IPS-18c (cell line): ENCODE measurements around the gene GPR160.
"Not testable (repeated sequence)": the region's sequence is repeated elsewhere in the genome, so short reads cannot be mapped to it uniquely, and the experiment has no call there.

Source experiments
- H3K4me3 ChIP-seq: 2 replicates; pipeline ENCODE4 v1.7.0; 2013; ENCODE audit warnings: low read depth, mild to moderate bottlenecking, low read length, moderate library complexity; ENCODE audit not compliant: insufficient read depth
- H3K9me3 ChIP-seq: one replicate; pipeline ENCODE4 v1.6.1; 2013; ENCODE audit warnings: mild to moderate bottlenecking, low read length, moderate library complexity; ENCODE audit not compliant: control insufficient read depth, insufficient read depth

Gene GPR160

DNA sequence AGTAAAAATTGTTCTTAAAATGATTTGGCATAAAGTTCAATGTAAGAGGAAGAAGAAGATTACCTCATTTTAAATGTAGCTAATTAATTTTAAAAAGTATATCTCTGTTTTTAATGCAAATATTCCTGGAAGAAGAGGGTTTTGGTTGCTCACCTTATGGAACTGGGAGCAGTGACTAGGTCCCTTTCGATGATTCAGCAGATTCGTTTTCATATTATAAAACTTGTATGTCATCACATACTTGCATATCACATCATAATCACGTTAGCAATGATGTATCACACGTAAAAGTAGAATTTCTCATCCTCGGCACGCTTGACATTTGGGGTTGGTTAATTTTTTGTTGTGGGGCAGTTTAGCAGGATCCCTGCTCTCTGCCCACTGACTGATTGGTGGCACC, 47.6 kb downstream of the GPR160 start:
- no peak overlapping the region for H3K4me3 ChIP-seq

DNA sequence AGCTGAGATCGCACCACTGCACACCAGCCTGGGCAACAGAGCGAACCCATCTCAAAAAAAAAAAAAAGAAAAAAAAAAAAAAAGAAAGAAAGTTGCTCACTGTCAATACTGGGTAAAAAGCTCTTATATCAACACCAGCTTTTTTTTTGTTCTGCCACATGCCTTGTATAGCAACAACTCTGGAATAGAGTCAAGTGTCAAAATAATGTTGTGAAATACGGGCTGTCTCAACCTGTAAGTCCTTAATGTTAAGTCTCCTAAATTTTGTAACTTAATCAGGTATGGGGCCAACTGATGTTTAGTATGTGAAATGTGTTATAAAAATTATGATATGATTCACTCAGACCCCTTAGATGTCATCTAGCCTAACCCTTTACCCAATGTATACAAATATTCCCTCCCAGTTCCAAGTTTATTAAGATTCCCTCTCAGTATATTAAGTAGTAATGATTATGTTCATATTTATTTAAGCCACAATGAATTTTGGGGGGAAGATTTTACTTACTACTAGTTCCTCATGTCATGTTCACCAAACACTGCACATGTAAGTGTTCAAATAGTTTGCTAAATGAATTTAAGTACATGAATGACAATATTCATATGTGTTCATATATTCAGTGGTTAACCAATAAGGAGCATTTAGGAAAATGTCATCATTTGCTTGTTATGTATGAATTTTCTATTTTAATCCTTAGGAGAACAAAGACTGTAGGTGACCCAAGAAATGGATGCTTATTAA, 52.2 kb downstream of the GPR160 start:
- Histone ChIP-seq H3K9me3 (no peaks in the 10 kb centered on the region), H3K4me3 (no peak overlapping the region)

More for the DNA sequence above, 47.6 kb downstream of the GPR160 start:
- no peaks in the 10 kb centered on the region for H3K9me3 ChIP-seq

DNA sequence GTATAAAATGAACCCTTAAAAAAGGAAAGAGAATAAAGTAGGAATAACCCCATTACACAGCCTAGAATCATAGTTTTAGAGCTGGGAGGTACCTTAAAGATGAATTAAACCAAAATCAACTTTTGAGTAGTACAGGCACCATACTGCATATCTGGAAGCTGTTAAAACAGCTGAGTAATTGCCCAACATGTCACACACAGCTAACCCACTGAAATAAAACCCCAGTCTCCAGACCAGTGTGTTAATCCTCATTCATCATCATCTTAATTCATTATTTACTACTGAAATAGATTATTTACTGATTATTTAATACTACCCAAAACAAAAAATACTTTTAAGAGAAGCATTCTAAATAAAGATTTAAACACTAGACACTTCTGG, 52.8 kb downstream of the GPR160 start:
- H3K4me3 ChIP-seq, result no peak overlapping the region
- H3K9me3 ChIP-seq, result no peaks in the 10 kb centered on the region

DNA sequence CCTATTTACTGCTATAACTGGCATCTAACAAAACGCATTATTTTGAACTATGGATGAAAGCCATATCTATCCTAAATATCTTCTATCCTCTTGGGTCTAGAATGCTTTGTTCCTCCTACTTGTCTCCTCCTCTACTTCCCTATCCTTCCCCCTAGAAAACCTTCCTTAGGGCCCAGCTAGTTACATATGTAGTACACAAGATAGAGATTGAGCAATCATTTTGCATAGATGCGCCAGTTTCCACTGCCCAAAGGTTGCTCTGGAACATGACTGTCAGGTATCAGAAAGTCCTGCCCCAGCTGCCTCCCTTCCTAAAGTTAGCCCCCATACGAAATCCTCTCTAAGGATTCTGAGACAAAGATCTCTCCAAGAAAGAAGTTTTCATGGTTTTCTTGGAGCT, 55.1 kb downstream of the GPR160 start:
- H3K9me3 ChIP-seq, result no peaks in the 10 kb centered on the region
- no peak overlapping the region for H3K4me3 ChIP-seq

DNA sequence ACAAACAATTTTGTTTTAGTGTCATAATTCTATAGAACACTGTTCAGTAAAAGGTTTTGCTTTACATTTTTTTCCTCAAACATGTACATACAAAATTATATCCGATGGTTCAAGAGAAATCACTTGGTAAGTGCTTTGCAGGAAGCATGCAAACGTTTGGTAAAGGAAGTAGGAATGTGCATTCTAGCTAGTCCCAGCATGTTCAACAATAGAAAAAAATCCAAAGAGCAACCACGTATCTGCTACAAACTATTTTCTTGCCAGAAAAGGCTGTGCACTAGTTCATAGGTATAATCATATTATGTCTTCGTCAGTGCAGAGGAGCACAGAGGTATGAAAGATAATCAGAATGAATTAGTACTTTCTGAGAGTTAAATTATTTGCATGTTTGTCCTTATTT, 58.0 kb downstream of the GPR160 start:
- Histone ChIP-seq H3K4me3 (no peak overlapping the region), H3K9me3 (no peaks in the 10 kb centered on the region)

DNA sequence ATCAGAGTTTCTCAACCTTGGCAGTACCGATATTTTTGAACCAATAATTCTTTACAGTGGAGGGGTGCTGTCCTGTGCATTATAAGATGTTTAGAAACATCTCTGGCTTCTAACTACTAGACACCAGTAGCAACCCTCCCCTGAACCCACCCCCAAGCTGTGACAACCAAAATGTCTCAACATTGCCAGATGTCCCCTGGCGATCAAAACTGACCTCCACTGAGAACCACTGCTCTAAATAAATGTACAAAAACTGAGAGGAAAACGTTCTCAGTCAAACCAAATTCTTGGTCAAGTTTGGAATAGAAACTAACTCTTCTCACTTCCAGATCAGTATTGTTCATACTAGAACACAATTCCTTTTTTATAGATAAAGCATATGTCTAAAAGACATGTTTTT, 58.5 kb downstream of the GPR160 start:
- Histone ChIP-seq H3K4me3 (no peak overlapping the region), H3K9me3 (no peaks in the 10 kb centered on the region)

DNA sequence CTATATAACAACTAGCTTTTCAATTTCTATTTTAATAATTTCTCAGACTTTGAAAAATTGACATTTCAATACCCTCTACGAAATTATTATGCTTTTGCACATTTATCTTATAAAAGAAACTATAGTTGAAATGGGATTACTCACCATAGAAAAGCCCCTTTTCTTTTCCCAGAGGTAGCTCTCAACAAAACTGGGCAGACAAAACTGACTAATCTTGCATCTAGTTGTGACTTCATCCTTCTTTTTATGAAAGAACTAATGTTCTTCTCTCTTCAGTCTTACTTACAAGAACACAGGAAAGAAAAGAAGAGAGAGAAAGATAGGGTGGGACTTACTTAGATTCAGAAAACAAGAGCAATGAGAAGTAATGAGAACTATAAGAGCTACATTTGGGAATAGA, 61.0 kb downstream of the GPR160 start:
- no peak overlapping the region for H3K4me3 ChIP-seq
- H3K9me3 ChIP-seq, result no peaks in the 10 kb centered on the region

DNA sequence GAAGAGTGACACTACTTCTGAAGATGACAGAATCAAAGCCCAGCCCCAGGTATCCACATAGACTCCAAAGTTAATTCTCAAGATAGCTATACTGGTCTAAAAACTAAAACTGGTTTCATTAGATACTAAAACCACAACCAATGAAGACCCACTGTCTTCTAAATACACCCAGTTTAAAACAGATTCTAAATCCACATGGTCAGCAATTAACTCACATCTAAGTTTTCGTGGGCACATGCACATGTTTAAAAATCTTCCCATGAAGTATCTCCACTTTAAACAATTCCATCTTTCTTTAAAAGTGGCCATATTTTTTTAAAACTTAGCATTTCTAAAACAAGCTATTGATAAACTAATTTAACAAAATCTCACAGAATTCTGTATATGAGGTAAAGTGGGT, 63.1 kb downstream of the GPR160 start:
- no peak overlapping the region for H3K4me3 ChIP-seq
- no peaks in the 10 kb centered on the region for H3K9me3 ChIP-seq

DNA sequence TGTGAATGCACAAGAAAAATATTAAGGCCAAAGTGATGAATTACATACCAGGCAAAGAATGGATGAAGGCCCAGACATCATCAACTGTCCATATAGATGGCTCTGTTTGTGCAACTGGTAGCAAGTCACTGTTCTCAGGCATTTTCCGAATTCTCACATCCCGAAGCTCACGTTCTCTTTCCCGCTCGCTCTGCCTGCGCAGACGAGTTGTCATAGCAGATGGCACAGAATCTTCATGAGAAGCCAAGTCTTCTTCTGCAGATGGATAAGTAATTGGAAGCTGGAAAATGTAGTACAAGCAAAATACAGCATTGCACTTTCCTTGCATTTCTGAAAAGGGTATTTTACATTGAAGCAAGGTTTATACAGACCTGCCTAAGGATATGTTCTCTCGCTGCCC, 64.6 kb downstream of the GPR160 start:
- Histone ChIP-seq H3K4me3 (no peak overlapping the region), H3K9me3 (no peaks in the 10 kb centered on the region)

DNA sequence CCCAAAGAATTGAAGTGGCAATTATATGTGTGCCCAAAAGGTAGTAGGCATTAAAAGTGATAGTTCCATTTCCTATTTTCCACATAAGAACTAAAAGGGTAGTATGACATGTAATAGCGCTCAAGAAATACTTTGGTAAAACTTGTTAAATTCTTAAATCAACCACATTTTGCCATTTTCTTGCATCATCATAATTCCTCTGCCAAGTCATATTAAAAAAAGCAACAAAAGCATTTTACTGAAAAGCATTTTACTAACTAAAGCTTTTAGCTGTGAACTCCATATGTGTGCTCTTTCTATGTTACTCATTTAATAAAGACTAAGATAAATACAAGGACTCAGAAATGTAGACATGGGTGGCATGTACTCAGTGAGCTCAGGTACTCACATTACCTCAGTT, 70.1 kb downstream of the GPR160 start:
- Histone ChIP-seq H3K4me3 (no peak overlapping the region), H3K9me3 (no peaks in the 10 kb centered on the region)

DNA sequence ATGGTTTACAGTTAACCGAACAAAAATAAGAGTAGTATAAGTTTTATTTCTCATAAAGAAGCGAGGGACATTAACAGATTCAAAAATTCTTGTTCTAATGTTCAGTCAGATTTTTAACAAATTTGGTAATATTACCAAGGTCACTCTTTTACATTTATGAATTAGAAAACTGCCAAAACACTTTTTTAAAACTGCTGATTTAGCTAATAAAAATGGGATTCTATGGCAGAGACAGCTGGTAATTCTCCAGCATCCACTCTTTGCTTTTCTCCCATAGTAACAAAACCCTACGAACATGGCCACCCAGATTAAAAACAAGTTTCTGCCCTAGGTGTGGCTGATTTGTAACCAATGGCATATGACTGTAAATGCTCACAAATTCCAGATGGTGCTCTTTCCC, 71.2 kb downstream of the GPR160 start:
- no peaks in the 10 kb centered on the region for H3K9me3 ChIP-seq
- no peak overlapping the region for H3K4me3 ChIP-seq

DNA sequence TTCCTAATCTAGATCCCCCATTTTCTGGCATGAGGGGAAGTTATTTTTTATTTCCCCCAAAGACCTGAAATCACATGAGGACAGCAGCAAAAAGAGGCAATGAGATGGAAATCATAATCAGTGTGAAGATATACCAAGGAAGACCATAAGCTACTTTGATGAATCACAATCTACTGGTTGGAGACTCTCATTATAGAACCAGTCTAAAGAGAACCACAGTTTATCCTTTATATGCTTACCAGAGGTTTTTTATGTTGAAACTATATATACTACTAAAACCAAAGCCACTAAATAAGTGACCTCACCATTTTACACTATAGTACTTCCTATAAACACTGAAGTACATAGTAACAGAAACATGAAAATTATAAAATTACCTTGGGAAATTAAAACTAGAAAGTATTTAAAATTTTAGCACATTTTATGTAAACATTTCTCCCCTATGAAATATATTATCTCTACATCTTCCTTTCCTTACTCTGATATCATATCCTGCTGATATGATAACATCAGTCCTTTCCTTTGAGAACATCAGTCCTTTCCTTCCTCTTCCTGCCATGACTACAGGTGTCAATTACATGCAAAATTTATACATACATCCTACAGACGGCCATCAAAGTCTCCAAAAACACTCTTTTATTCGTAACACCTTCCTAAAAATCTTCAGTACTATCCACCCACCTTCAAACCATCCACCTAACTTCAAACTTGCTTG, 71.9 kb downstream of the GPR160 start:
- Histone ChIP-seq H3K9me3 (no peaks in the 10 kb centered on the region), H3K4me3 (no peak overlapping the region)

DNA sequence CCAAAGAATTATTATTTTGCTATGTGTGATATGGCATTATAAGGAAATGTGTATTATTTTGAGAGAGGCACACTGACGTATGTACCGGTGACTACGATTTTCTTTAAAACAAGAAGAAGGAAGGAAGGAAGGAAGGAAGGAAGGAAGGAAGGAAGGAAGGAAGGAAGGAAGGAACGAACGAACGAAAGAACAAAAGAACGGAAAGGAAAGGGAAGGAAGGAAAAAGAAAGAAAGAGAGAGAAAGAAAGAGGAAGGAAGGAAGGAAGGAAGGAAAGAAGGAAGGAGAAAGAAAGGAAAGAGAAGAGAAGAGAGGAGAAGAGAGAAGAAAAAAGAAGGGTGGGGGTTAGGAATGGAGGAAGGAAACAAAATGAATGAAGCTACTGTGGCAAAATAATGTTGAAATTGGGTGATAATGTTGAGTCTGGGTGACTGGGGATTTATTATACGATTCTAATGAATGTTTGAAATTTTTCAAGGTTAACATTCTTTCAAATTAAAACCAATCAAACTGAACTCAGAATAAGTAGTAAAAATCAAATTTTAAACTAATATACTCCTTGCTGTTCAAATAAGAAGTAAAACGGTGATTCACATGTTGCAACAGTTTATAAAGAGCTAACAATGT, 73.5 kb downstream of the GPR160 start:
- no peaks in the 10 kb centered on the region for H3K9me3 ChIP-seq
- no peak overlapping the region for H3K4me3 ChIP-seq

DNA sequence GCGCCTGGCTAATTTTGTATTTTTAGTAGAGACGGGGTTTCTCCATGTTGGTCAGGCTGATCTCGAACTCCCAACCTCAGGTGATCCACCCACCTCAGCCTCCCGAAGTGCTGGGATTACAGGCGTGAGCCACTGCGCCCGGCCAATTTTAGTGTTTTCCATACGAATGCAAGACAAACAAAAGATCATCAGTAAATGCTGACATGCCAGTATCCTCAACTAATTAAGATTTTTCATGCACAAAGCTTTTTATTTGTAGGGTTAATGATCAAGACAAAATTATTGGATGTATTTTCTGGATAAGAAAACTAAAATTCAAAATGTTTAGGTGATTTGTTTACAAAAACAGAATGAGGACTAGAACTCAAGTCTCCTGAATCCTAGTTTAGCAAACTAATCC, 76.4 kb downstream of the GPR160 start:
- not testable (repeated sequence) for H3K4me3 ChIP-seq, H3K9me3 ChIP-seq

DNA sequence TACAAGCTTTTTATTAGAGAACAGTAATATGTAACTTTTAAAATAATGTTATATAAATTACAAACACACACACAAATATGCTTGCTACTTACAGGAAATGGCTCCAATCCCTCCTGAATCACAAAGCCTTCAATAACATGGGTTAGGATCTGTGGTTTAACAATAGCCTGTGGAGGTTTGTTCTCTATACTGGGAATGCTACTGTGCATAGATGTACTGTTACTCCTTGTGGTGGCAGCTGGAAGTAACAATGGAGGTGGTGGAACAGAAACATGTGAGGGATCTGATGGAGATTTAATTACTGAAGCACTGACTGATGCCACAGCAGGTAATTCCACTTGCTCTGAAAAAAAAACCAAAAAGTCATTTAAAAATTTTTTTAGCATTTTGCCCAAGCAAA, 79.3 kb downstream of the GPR160 start:
- Histone ChIP-seq H3K9me3 (no peaks in the 10 kb centered on the region), H3K4me3 (no peak overlapping the region)

DNA sequence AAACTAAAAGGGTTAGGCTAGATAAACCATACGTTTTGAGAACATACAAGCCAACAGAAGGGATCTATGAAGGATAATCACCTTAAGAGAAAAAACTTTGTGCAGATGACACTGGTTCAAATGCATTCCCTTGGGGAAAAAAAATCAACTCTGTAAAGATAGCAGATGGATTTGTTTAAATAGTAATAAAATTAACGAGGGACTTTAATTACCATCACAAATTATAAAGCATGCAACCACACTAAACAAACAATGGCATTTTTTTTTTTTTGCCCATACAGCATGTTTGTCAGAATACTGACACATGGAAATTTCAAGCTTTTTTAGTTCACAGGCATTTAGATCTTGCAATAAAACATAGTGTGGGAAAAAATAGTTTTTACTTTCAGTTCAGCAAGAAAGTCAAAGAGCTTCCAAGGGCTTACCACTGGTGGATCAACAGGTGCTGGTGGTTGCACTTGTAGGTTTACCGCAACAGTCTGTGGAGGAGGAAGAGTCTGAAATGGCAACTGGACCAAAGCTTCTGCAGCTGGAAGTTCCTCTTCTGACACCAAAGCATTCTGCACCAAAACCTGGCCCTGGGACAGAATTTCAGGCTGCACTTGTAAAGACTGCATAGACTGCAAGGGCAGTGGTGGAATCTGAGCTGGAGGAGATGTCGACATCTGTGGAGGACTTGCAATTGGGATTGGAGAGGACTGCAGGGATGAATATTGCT, 90.6 kb downstream of the GPR160 start:
- no peaks in the 10 kb centered on the region for H3K9me3 ChIP-seq

DNA sequence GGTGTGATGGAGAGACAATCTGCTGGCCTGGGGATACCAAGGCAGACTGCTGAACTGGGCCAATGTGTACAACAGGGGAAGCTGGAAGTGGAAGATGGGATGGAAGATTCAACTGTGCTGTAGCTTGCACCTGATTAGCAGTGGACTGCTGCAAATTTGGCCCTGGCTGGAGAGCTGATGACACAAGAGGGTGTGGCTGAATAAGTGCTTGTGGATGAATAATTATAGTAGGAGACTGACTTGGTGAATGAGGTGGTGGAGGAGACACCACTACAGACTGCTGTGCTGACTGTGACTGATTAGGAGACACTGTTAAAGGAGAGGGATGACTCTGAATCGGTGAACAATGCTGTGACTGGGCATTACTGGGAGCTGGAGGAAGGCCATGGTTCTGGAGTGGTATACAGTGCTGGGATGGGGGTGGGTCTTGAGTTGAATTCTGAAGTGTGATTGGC, 91.2 kb downstream of the GPR160 start:
- H3K4me3 ChIP-seq, result no peak overlapping the region
- no peaks in the 10 kb centered on the region for H3K9me3 ChIP-seq

More for the DNA sequence above, 90.6 kb downstream of the GPR160 start:
- no peak overlapping the region for H3K4me3 ChIP-seq

DNA sequence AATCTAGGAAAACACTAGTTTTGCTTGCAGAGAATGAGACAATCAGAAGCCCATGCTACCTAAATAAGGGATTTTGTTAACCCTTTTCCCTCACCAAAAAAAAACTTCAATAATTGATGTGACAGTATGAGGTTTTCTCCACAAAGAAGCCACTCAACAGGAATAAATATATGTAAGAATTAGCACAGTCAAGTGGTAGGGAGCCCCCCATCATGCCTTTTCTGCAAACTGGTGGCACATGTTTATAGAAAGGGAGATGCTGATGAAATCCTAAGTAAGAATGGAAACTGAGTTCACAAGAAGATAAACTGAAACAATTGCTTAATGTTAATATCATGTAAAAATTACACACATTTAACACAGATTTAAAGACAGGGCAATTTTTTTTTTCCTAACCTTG, 92.7 kb downstream of the GPR160 start:
- no peaks in the 10 kb centered on the region for H3K9me3 ChIP-seq

More for the DNA sequence above, 92.7 kb downstream of the GPR160 start:
- no peak overlapping the region for H3K4me3 ChIP-seq
